IPS-18c (cell line): ENCODE results near the gene MAML2.

ENCODE experiments used
- H3K4me3 ChIP-seq: 2 replicates; pipeline ENCODE4 v1.7.0; 2013; ENCODE audit warnings: low read depth, mild to moderate bottlenecking, low read length, moderate library complexity; ENCODE audit not compliant: insufficient read depth
- H3K9me3 ChIP-seq: one replicate; pipeline ENCODE4 v1.6.1; 2013; ENCODE audit warnings: mild to moderate bottlenecking, low read length, moderate library complexity; ENCODE audit not compliant: control insufficient read depth, insufficient read depth

The MAML2 gene

DNA sequence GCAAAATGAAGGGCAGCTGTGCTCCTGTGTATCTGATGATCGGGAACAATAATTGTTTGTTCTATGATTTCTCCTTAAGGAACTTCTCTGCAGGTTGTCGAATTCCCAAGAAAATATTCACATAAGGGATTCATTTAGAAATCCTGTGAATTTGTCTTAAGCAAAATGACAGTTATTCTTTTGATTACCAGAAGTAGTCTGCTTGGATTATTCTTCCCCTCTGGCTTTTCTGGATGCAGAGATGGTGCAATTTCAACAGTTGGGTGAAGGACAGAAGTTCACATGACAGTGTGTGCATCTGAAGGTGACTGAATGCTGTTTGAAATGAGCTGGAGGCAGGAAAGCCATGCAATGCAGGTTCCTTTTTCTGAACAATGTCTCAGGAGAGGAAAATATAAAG, 281.9 kb downstream of the MAML2 start:
- Histone ChIP-seq H3K4me3 (no peak overlapping the region), H3K9me3 (no peaks in the 10 kb centered on the region)

DNA sequence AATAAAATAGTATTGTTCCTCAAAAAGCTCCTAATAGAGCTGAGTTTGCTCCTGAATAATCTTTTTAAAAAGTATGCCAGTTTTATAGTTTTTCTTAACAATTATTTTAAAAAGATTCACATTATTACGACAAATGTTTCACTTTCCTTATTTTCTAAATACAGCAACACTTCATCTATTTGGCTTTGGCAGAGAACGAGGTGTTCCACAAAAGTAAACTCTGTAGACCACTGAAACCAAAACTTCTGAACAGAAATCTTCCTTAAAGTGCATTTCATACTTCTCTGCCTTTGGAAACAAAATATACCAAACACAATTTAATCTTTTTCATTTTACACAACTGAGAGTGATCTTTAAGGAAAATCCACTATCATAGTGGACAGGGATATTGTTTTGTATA, 285.5 kb downstream of the MAML2 start:
- H3K4me3 ChIP-seq = no peak overlapping the region
- H3K9me3 ChIP-seq = no peaks in the 10 kb centered on the region

DNA sequence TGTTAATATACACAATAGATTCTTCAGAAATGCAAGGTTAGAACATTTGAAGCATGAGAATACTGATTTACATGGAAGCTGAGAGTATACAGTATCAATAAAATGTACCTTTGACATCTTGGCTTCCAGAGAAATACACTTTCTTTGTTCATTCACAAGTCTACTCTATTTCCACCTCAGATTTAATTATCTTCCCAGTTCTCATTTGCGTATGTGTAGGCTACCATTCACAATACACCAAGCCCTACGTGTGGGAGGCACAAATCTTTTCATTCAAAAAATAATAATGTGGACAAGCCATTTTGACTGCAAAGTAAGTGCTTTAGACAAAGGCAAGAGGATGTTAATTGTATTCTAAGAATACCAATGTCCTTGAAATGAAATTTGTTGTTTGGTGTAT, 286.4 kb downstream of the MAML2 start:
- Histone ChIP-seq H3K4me3 (no peak overlapping the region), H3K9me3 (no peaks in the 10 kb centered on the region)

DNA sequence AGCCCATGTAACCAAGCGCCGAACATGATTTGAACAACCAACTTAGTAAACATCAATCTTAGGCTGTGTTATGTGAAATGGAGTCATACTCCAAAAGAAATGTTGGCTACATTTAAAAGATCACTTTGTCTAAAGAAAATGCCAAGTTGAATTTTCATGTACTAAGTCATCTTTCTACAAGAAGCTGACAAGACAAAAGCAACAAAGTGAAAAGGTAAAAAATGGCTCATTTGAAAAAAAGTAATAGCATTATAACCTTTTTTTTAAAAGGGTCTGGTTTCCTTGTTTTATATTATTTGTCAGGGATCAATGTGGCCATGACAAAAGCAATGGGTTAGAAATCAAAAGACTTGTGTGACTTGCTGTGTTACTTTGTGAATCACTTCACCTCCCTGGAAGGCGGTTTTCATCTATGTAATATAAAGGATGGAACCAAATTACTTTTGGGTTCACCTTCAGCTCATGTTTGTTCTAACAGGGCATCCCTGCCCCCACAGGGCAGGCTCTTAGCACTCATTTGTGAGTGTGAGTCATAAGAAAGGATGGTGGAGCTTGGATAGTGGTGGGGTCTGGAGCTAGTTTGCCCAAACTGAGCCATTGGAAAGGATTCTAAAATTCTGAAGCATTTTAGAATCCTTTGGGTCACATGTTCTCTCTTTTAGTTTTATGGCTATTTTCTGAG, 287.1 kb downstream of the MAML2 start:
- no peaks in the 10 kb centered on the region for H3K9me3 ChIP-seq
- H3K4me3 ChIP-seq = no peak overlapping the region

DNA sequence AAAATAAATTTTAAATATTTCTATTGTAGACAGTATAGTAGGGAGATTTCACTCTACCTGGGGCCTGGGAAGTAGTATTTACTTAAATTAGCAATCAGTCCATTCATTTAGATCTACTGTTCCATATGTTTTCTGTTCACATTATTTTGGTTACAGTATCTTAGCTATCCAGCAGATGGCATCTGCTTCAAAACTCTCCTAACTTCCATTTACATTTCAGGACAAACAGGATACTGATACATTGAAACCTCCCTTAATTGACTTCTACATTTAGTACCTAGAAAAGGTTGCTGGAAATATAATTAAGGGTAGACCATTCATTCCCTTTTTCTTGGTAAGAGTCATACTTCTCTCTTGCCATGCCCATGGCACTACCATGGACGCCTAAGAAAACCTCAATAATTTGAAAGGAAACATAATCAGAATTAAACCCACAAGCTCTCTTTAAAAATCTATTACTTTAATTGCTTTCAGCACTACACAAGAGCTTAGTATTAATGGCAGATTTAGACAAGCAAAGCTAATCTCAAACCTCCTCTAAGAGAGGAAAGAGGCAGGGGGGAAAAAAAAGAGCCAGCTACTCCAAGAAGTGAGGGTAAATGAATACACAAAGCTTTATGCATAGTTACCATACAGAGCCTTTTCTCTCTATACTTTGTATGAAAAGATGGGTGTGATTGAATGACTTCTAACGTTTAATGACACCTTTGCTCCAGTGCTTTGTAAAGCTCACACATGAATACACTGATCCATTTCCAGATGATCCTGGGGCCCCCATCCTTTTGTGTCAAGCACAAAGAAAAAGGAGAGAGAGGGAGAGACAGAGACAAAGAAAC, 287.9 kb downstream of the MAML2 start:
- no peak overlapping the region for H3K4me3 ChIP-seq
- H3K9me3 ChIP-seq = no peaks in the 10 kb centered on the region

DNA sequence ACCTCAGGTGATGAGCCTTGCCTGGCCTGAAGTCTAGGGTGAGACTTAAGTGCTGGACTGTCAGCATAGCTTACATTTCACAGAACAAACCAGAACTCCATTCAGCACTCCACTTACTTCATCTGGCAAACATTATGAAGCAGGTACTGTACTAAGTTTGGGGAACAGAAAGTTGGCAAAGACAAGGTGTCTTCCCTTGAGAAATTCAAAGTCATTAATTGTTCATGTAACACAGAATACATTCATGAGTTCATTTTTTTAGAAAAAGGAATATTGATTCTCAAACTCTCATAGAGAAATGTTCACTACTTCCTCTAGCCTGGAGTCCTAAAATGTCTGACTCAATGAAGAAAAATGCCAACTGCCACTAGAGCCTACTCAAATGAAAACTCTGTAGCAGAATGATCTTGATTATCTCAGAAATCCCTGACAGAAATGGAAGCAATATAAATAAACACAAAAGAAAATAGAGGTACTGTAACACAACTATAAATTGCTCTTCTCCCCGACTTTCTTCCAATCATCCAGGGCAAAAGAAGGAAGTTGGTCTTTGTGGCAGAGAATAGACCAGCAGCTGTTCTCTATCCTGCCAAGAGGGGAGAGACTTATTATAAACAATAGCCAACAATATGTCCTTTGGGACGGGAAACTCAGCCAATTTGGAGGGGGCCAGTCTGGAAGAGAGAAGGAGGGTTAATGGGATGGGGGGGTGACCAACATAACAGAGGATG, 289.9 kb downstream of the MAML2 start:
- no peaks in the 10 kb centered on the region for H3K9me3 ChIP-seq
- H3K4me3 ChIP-seq = no peak overlapping the region

DNA sequence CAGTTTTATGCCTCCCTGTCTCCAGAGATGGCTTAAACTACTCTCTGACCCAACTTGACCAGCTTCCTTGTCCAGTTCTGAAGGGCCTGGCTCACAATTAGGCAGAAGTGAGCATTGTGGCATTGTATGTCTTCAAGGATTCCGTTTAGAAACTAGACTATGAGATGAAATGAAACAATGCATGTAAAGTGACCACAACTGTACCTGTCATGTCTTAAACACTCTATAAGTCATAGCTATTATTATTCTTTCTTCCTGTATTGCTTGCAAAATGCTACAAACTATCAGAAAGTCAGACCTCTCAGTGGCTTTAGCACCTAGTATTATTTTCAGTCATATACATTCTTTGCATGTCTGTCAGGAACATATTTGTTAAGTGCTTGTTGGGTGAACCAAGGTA, 291.2 kb downstream of the MAML2 start:
- no peak overlapping the region for H3K4me3 ChIP-seq
- H3K9me3 ChIP-seq = no peaks in the 10 kb centered on the region

DNA sequence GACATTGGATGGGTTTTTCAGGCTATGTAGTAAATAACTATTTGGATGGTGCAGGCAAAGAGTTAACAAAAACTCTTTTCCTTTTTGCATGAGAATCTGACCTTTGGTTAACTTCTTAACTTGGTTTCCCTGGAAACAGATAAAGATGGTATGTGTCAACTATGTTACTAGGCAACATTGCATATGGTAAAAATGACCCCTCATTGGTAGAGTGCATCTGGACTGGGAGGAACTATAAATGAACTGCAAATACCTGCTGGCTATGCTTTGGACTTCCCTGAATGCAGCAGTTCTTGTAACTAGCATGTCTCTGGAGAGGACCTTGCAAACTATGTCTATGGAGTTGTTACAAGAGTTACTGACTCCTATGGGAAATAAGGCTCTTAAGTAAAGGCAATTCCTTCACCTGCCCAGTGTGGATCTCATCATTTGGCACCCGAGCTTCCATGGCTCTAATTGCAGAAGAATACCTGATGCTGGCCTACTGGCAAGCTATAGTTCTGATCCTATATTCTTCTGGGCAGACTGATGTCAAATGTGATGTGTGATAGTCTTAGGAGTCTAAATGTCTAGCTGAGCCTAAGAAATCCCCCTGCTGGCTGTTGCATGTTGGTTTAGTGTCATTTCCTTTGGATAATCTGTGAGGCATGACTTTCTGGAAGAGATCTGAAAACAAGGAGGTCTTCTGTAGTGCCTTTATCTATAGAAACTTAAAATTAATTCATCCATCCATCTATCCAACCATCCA, 292.4 kb downstream of the MAML2 start:
- Histone ChIP-seq H3K9me3 (no peaks in the 10 kb centered on the region), H3K4me3 (no peak overlapping the region)

DNA sequence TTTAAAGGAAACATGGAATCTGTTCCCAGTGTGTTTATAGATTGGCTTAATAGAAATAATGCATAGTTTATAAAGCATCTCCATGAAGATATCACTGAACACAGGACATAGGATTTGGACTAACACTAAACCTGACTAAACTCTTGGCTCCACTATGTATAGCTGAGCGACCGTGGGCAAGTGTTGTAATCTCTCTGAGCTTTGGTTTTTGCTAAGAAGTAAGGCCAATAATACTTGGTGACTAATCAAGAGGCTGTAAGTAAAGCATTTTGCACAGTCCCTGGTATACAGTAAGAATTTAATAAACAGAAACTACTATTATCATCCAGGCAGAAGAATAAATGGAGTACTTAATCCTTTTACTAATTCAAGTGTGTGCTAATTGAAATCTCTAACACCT, 293.6 kb downstream of the MAML2 start:
- Histone ChIP-seq H3K4me3 (no peak overlapping the region), H3K9me3 (no peaks in the 10 kb centered on the region)

DNA sequence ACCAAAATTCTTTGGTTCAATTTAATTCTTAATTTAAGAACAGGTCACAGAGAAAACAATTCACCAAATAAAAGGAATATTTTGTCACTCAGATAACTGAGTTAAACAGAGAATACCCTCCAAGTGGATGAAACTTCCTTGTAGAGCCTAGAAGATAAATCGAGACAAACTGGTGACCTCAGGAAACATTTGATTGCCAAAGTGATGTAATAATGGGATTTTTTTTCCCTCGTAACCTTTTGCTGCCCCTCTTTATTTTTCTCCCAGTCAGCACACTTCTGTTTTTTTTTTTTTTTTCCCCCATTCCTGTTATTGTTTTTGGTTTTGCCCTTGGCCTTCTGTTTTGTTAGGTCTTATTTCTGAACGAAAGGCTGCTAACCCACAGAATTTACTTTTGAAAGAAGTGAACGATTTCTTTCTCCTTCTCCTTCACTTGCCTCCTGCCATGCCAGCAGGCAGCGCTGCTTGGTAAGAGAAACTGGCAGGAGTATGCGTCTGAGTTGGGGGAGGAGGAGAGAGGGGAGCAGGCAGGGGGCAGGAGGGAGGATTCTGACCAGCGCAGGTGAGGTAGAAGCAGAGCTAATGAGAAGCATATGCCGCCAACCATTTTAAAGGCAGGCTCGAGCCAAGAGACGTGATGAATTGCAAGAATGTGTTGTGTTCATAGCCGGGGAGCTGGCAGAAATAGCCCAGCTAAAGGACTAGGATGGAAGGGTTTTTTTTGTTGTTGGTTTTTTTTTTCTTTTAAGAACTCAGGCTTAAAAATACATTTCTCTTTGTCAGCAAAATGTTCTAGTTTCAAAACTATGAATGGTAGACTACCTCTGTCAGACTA, 297.2 kb downstream of the MAML2 start:
- Histone ChIP-seq H3K9me3 (no peaks in the 10 kb centered on the region), H3K4me3 (no peak overlapping the region)

DNA sequence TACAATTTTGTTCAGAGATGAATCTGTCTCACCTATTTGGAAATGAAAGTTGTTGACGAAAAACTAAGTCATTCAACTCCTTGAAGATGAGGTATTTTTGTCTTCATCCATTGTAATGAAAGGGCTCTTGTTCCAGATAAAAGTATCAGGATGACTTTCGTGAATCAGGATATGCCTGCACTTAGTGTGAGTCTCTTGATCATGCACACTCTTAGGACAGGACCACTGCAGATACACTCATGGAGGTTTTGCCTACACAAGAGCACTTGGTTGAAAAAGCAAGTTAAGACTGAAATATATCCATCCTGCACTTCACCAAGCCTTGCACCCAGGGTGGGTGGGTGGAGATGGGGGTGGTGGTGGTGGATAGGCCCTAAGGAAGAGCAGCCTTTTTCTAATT, 298.2 kb downstream of the MAML2 start:
- H3K9me3 ChIP-seq = no peaks in the 10 kb centered on the region
- no peak overlapping the region for H3K4me3 ChIP-seq

DNA sequence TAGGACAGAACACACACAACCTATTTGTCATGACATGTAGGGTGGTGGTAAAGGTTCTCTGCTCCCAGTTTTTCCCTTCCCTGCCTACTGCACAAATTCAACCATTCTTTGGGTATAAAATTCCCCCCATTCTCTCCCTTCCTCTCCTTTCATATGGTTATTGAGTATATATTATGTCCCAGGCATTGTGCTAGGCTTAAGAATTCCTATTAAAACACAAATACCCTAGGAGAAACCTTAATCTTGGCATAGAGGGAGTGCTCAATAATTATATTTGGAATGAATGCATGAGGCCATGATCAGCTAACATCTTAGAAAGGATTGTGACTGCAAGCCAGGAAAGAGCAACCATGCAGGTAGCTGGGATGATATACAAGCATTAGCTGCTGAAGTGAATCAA, 298.7 kb downstream of the MAML2 start:
- no peaks in the 10 kb centered on the region for H3K9me3 ChIP-seq

DNA sequence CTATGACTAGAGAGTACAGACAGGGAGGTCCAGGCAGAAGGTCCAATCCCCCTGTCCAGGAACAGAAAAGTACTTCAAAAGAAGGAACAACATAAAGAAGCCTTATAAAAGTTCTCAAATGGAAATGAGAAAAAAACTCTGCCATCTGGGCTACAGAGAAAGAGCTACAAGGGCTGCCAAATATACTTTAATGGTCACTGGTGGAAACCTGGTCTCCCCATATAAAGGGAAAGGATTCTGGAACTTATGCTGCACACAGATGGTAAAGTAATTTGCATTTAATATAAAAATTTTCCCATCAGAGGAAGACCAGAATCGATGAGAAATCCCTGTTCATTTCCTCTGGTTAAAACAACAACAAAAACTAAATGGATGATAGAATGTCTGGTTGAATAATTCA, 299.7 kb downstream of the MAML2 start:
- no peaks in the 10 kb centered on the region for H3K9me3 ChIP-seq
- no peak overlapping the region for H3K4me3 ChIP-seq

More for the DNA sequence above, 298.7 kb downstream of the MAML2 start:
- H3K4me3 ChIP-seq = no peak overlapping the region

DNA sequence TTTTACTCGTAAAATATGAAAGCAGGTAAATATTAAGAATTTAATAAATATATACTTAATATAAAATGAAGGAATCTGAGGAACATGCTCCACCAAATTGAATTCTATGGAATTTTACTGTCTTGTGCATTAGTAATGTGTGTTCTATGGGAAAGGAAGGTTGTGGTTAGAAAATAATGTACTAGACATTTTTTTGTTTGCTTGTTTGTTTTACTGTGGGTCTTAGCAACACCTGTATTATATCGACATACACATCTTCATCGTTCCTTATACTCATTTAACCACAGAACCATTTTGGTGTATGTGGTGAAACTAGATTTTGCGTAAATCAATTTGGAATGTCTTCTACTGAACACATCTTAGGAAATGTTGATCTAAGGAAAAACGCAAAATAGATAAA, 304.9 kb downstream of the MAML2 start:
- Histone ChIP-seq H3K4me3 (no peak overlapping the region), H3K9me3 (no peaks in the 10 kb centered on the region)

DNA sequence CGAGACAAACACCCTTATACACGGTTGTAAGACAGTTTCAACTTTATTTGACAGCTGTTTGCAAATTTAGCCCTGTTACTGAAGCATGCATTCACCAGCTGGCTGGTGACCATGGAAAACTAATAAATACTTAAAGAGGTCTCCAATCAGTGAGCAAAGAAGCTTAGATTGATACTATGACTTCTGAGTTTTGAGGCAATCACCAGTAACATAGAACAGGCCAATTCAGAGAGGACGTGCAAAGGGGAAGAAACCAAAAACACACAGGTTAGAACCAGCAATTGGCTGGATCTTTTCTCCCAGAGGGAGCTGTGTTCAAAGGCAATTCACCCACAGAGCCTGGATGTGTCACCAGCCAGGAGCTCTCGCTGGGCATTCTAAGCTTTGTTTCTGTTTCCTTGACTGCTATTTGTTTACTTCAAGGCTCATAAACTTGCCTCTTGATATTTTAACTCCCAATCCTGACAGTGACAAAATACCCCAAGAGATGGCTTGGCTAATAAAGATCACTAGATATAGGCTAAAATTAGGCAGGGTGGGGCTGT, 305.5 kb downstream of the MAML2 start:
- Histone ChIP-seq H3K9me3 (no peaks in the 10 kb centered on the region), H3K4me3 (no peak overlapping the region)

DNA sequence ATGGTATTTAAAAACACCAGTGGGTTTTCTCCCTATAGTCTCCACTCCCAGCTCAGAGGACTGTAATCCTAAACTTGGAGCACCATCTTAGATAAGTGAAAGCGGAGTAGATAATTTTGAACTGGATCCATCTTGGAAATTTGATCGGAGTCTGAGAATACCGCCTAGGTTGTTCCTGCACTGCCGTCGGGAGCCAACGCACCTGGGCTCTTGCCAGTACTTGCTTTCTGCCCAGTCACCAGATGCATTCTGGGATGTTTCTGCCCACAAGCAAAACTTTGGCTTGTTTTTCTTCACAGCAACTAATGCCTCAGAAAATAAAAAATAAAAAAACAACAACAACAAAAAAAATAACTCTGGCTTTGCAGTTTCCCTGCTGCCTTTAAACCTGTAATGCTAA, 306.1 kb downstream of the MAML2 start:
- Histone ChIP-seq H3K9me3 (no peaks in the 10 kb centered on the region), H3K4me3 (no peak overlapping the region)
